ENCODE data around the gene RNF150.
A peak's percentile ranks its signal among the peaks of the same experiment; 100 is the strongest.

Gene RNF150

DNA sequence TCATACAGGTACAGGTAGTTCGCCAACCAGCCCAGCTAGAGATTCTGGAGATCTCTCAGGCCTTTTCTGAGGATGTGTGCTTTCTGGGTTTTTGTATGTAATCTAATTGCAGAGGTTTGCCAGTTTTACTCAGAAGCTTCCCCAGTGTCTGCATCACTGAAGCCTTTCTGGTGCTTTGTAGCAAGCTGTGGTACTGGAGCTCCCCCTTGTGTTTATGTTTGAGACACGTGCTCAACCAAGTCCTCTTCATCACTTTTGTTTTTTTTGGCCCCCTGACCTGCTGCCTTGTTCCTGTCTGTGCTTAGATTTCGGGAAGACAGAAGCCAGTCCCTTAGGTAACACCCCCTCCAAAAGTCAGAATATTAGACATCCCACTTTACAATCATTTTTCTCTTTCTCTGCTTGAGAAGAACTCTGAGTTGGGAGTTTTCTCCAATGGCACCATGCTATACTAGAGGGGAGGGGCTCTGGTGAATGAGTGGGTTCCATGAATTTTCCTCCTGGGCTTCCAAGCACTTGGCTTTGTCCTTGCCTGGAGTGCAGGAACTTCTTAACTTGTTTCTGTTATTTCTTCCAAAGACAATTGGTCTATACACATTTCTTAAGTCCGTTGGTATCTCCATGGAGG is 248.7 kb downstream of the RNF150 start:
- DNase-seq (ENCODE audit: low read depth, low spot score) = no peak
- ChIA-PET POLR2A (interaction anchor here (0.8 kb wide), 1 partner anchor 249 kb away, joined by 3 read pairs; the partner anchor contains the start of gene RNF150), CTCF (interaction anchor here (0.8 to 9.0 kb wide), 20 partner anchors 9 to 525 kb away, joined by 3 to 118 read pairs (median 6); partner anchors contain the start of gene RNF150)
- TF ChIP-seq, protein P1, sequence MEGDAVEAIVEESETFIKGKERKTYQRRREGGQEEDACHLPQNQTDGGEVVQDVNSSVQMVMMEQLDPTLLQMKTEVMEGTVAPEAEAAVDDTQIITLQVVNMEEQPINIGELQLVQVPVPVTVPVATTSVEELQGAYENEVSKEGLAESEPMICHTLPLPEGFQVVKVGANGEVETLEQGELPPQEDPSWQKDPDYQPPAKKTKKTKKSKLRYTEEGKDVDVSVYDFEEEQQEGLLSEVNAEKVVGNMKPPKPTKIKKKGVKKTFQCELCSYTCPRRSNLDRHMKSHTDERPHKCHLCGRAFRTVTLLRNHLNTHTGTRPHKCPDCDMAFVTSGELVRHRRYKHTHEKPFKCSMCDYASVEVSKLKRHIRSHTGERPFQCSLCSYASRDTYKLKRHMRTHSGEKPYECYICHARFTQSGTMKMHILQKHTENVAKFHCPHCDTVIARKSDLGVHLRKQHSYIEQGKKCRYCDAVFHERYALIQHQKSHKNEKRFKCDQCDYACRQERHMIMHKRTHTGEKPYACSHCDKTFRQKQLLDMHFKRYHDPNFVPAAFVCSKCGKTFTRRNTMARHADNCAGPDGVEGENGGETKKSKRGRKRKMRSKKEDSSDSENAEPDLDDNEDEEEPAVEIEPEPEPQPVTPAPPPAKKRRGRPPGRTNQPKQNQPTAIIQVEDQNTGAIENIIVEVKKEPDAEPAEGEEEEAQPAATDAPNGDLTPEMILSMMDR (IDR thresholded peaks at IDR 0.05; ENCODE audit: insufficient read depth, low read length, missing control alignments) = peak; percentile 68
- no peak overlapping the region for H3K4me3 ChIP-seq (ENCODE audit: low read depth, low read length)

DNA sequence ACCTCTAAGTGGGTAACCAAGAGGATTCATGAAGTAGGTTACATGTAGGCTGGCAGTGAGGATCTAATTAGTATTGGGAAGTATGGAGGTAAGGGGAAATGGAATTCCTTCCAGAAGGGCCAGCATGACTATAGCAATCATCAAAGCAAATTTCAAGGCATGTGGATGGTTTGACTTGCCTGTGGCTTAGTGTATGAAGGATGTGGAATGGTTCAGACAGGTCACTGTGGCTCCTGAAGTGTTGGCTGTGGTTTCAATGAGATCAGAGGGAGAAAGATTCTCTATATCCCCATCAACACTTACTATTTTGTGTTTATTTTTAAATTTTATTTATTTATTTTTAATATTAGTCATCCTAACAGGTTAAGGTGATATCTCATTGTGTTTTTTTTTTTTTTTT is 255.5 kb downstream of the RNF150 start:
- TF ChIP-seq, protein P1 (IDR thresholded peaks at IDR 0.05; ENCODE audit: insufficient read depth, low read length, missing control alignments) = no peak
- ChIA-PET POLR2A (no interaction called here), CTCF (interaction anchor here (3.5 kb wide), 1 partner anchor 255 kb away, joined by 20 read pairs; the partner anchor contains the start of gene RNF150)
- DNase-seq (ENCODE audit: low read depth, low spot score) = no peak
- H3K4me3 ChIP-seq (ENCODE audit: low read depth, low read length) = no peak overlapping the region

DNA sequence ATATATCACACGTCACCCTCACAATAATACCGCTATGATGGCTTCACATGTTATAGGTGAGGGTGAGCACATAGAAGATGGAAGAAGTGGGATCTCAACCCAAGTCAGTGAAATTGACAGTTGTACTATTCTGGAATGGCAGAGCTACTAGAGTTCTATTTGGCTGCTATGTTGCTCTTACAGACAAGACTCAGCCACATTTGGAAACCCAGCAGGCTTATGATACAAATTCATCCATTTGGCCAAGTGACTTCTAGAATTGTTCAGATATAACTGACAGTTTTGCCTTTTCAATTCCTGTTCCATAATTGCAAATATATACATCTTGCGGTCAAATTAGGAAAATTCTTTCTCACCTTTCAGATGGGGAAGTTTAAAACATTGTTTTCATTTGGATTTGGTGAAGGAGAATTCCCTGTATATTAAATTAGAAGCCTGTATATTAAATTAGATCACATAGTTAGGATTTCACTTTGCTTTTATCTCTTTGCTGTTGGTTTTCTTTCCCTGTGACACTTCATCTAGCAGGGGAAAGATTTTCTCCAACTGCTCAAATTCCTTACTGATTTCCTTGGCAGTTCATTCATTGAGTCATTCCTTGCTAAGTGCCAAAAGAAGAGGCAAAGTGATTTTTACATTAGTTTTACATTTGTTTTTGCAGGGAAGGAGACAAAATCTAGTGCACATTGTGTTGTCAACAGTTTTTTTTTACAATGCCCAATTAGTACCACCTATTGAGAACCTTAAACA is 256.5 kb downstream of the RNF150 start:
- TF ChIP-seq, protein P1 (IDR thresholded peaks at IDR 0.05; ENCODE audit: insufficient read depth, low read length, missing control alignments) = no peak
- POLR2A ChIA-PET = no interaction called here
- no peak overlapping the region for H3K4me3 ChIP-seq (ENCODE audit: low read depth, low read length)
- CTCF ChIA-PET = interaction anchor here (3.5 to 13.1 kb wide), 2 partner anchors 8 to 256 kb away, joined by 20 to 118 read pairs; partner anchors contain the start of gene RNF150
- DNase-seq (ENCODE audit: low read depth, low spot score) = no peak

GRCh38 chr4:140875746-140876452 is 257.4 kb downstream of the RNF150 start:
- H3K4me3 ChIP-seq (ENCODE audit: low read depth, low read length) = no peak overlapping the region
- POLR2A ChIA-PET = no interaction called here
- TF ChIP-seq, protein P1 (IDR thresholded peaks at IDR 0.05; ENCODE audit: insufficient read depth, low read length, missing control alignments) = no peak
- DNase-seq (ENCODE audit: low read depth, low spot score) = no peak
- CTCF ChIA-PET = interaction anchor here (0.6 to 13.1 kb wide), 5 partner anchors 9 to 257 kb away, joined by 3 to 118 read pairs (median 12); partner anchors contain the start of gene RNF150

DNA sequence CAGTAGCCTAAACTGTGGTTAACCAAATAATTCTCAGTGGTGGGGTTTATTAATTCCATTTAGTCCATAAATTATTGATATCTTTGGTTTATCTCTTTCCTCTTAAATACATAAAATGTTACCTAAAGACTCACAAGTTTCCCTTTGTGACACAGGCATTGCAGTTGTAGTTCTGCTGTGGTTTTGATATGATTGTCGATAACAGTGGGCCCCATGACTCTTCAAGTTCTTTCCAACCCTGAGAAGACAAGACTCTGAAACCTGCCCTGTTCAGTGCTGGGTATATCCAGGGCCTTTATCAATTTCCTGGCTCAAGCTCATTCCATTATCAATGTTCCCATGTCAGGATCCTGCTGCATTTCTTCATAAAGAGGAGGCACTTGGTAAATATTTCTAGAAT is 259.2 kb downstream of the RNF150 start:
- ChIA-PET POLR2A (no interaction called here), CTCF (interaction anchor here (0.9 to 13.1 kb wide), 5 partner anchors 11 to 260 kb away, joined by 3 to 118 read pairs (median 12); partner anchors contain the start of gene RNF150)

More for the DNA sequence above, 259.2 kb downstream of the RNF150 start:
- no peak overlapping the region for H3K4me3 ChIP-seq (ENCODE audit: low read depth, low read length)
- TF ChIP-seq, protein P1 (IDR thresholded peaks at IDR 0.05; ENCODE audit: insufficient read depth, low read length, missing control alignments) = no peak
- no peak for DNase-seq (ENCODE audit: low read depth, low spot score)

All from AG04449 (cell line).